ENCODE measurements around the gene JAZF1. TPM values are rescaled to one million over a fixed set of nuclear protein-coding genes. Genes with fewer than 3 reads are reported as not detected.

Gene JAZF1
- total RNA-seq, 4 donors from 2014 or later: 12.7 to 19.2 (median 14.7) TPM

DNA sequence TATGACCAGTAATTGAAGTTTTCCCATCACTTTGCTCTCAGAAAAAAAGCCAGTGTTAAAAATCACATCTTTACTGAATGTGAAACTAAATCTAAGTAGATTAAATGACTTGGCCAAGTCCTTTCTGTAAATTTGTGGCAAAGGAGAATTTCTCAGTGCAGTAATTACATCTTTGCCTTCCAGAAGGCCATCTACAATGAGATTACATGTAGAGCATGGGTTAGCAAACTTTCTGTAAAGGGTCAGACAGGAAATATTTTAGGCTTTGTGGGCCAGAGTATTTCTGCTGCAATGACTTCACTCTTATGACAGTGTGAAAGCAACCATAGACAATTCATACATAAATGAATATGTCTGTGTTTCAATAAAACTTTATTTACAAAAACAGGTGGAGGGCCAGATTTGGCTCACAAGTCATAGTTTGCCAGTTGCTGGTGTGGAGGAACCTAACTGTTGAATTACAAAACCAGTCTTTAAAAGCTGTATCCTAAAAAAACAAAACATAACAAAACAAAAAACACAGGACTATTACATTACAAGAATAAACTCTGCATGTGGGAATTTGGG is 249.6 kb downstream of the JAZF1 start:
- peaks cover 0 to 8% of the 10 kb centered on the region in 2 donors for H3K4me1 ChIP-seq
- intact Hi-C loops (cut with DNase I): no loop called here
- no peak for TF ChIP-seq POLR2A (IDR thresholded peaks at IDR 0.05)
- TF ChIP-seq CTCF (IDR thresholded peaks at IDR 0.05): no peak
- H3K36me3 ChIP-seq: no peaks in the 10 kb centered on the region
- no peak overlapping the region for H3K4me3 ChIP-seq (replicated peaks in 1 of 3)
- H3K9me3 ChIP-seq: no peaks in the 10 kb centered on the region
- no peaks in the 10 kb centered on the region for H3K27me3 ChIP-seq
- no peak for DNase-seq
- no peak overlapping the region for H3K27ac ChIP-seq

- no peaks in the 10 kb centered on the region for H3K9me3 ChIP-seq
- intact Hi-C loops (cut with DNase I): loop anchor here (10.0 kb wide), 1 partner anchor 724 kb away; the partner anchor contains the start of gene HOXA13
Observed at GRCh38 chr7:27929127-27929526, 251.5 kb downstream of the JAZF1 start.

GRCh38 chr7:27928001-27928400 is 252.6 kb downstream of the JAZF1 start:
- TF ChIP-seq CTCF (IDR thresholded peaks at IDR 0.05): no peak
- TF ChIP-seq POLR2A (IDR thresholded peaks at IDR 0.05): no peak
- Histone ChIP-seq H3K4me1 (no peaks in the 10 kb centered on the region), H3K4me3 (replicated peaks in 1 of 3) (no peak overlapping the region), H3K36me3 (no peaks in the 10 kb centered on the region), H3K27ac (no peak overlapping the region), H3K9me3 (no peaks in the 10 kb centered on the region), H3K27me3 (no peaks in the 10 kb centered on the region)
- intact Hi-C loops (cut with DNase I): loop anchor here (10.0 kb wide), 1 partner anchor 723 kb away; the partner anchor contains the start of gene HOXA13
- no peak for DNase-seq

More at GRCh38 chr7:27929127-27929526, 251.5 kb downstream of the JAZF1 start:
- Histone ChIP-seq H3K27ac (no peak overlapping the region), H3K4me3 (replicated peaks in 1 of 3) (no peak overlapping the region), H3K4me1 (peaks cover 0 to 8% of the 10 kb centered on the region in 2 donors), H3K27me3 (no peaks in the 10 kb centered on the region), H3K36me3 (no peaks in the 10 kb centered on the region)
- no peak for TF ChIP-seq CTCF (IDR thresholded peaks at IDR 0.05)
- DNase-seq: no peak
- WGBS, 2 donors: 93 to 97% methylated on average over 3 of the region's 3 CpGs

DNA sequence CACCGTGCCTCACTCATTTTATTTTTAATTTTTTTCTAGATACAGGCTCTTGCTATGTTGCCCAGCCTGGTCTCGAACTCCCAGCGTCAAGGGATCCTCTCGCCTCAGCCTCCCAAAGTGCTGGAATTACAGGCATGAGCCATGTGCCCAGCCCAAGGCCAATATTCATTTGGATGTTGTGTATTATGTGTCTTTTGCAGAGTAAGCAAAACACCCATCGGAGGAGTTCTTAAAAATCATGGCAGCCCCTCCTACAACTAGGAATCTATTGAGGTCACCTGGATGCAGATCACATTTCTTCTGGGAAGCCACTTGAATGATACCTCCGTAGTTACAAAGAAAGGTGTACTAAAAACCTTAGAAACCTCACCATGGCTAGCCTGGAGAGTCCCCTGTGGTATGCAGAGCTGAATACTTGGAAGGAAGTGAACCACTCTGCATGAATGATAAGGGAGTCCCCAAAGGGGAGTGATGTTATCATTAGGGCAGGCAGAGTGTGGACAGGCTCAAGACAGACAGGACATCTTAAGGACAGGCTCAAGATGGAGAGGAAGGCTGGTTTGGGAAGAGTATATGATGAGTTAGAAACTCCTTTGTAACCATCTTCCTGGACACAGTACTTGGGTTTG is 254.9 kb downstream of the JAZF1 start:
- 84 to 94% methylated on average over 6 of the region's 6 CpGs for WGBS, 2 donors
- Histone ChIP-seq H3K9me3 (no peaks in the 10 kb centered on the region), H3K4me3 (replicated peaks in 1 of 3) (no peak overlapping the region), H3K27me3 (no peaks in the 10 kb centered on the region), H3K36me3 (no peaks in the 10 kb centered on the region), H3K4me1 (no peaks in the 10 kb centered on the region), H3K27ac (no peak overlapping the region)
- DNase-seq: no peak
- intact Hi-C loops (cut with DNase I): loop anchor here (10.0 kb wide), 1 partner anchor 721 kb away; the partner anchor contains the start of gene HOXA13
- no peak for TF ChIP-seq CTCF (IDR thresholded peaks at IDR 0.05)
- TF ChIP-seq POLR2A (IDR thresholded peaks at IDR 0.05): no peak

GRCh38 chr7:27923642-27923980 is 257.0 kb downstream of the JAZF1 start:
- H3K4me1 ChIP-seq: no peaks in the 10 kb centered on the region
- no peak overlapping the region for H3K4me3 ChIP-seq (replicated peaks in 1 of 3)
- H3K36me3 ChIP-seq: no peaks in the 10 kb centered on the region
- H3K27ac ChIP-seq: no peak overlapping the region
- no peaks in the 10 kb centered on the region for H3K9me3 ChIP-seq
- no peak for DNase-seq
- TF ChIP-seq CTCF (IDR thresholded peaks at IDR 0.05) (no peak), POLR2A (IDR thresholded peaks at IDR 0.05) (no peak)
- no peaks in the 10 kb centered on the region for H3K27me3 ChIP-seq
- intact Hi-C loops (cut with DNase I): loop anchor here (10.0 kb wide), 1 partner anchor 719 kb away; the partner anchor contains the start of gene HOXA13
- 83 to 91% methylated on average over 4 of the region's 4 CpGs for WGBS, 2 donors
